PC-9 (cell line): Measurements from ENCODE around the gene CFAP99. TPM values are rescaled to one million over a fixed set of nuclear protein-coding genes. Genes with fewer than 3 reads are reported as not detected.
A peak's percentile ranks its signal among the peaks of the same experiment; 100 is the strongest.

ENCODE experiments used
- BruUV-seq: library from RNA; stranded (reverse); fragments of 400-500 nt; replicated peaks from 2 replicates; lab custom pipeline; 2021; lab: Mats Ljungman, UMichigan
- CTCF ChIA-PET: fragments of 300-600 bp; sonication (Branson Sonifier 250); formaldehyde crosslinking; loops from one replicate; lab custom pipeline; 2022; ENCODE audit warnings: antibody characterized with exemption; lab: Charles Lee
- POLR2A ChIA-PET: fragments of 300-600 bp; sonication (Branson Sonifier 250); formaldehyde crosslinking; loops from one replicate; lab custom pipeline; 2022; ENCODE audit warnings: antibody characterized with exemption; ENCODE audit not compliant: unreplicated experiment; lab: Charles Lee
- DNase-seq, 2 experiments: peaks; one replicate each; pipeline versions ENCODE4 v3.0.0 to v3.0.0-alpha.2; 2015 to 2022; ENCODE audit warnings: mixed read lengths in 1 of 2
- H2AFZ ChIP-seq: fragments of 200-600 bp; sonication (generic); 2 replicates; pipeline ENCODE4 v1.8.1; 2017; ENCODE audit warnings: antibody characterized with exemption
- H3F3A ChIP-seq: fragments of 200-600 bp; sonication (generic); 2 replicates; pipeline ENCODE4 v1.8.1; 2017; ENCODE audit warnings: antibody characterized with exemption, mild to moderate bottlenecking, low read depth; ENCODE audit not compliant: insufficient read depth
- H3K27ac ChIP-seq: fragments of 200-600 bp; sonication (generic); 2 replicates; pipeline ENCODE4 v1.6.1; 2016; ENCODE audit warnings: mixed run types
- H3K27me3 ChIP-seq: fragments of 200-600 bp; sonication (generic); 2 replicates; pipeline ENCODE4 v1.6.1; 2016; ENCODE audit warnings: low read depth, mixed run types; ENCODE audit not compliant: insufficient read depth
- H3K36me3 ChIP-seq: fragments of 200-600 bp; sonication (generic); 2 replicates; pipeline ENCODE4 v1.6.1; 2016; ENCODE audit warnings: low read depth, mixed run types
- H3K4me1 ChIP-seq: fragments of 200-600 bp; sonication (generic); replicated peaks from 2 replicates; pipeline ENCODE4 v1.6.1; 2016; ENCODE audit warnings: mixed run types; ENCODE audit not compliant: insufficient read depth
- H3K4me2 ChIP-seq: fragments of 200-600 bp; sonication (generic); 2 replicates; pipeline ENCODE4 v1.6.1; 2017; ENCODE audit warnings: mixed run types
- H3K4me3 ChIP-seq: fragments of 200-600 bp; sonication (generic); 2 replicates; pipeline ENCODE4 v1.6.1; 2016; ENCODE audit warnings: mixed run types
- H3K79me2 ChIP-seq: fragments of 200-600 bp; sonication (generic); 2 replicates; pipeline ENCODE4 v1.6.1; 2017; ENCODE audit warnings: low read depth, mixed run types
- H3K9me2 ChIP-seq: fragments of 200-600 bp; sonication (generic); 2 replicates; pipeline ENCODE4 v1.8.1; 2017; ENCODE audit warnings: mild to moderate bottlenecking; ENCODE audit not compliant: insufficient read depth
- H3K9me3 ChIP-seq: fragments of 200-600 bp; sonication (generic); 2 replicates; pipeline ENCODE4 v1.8.1; 2016; ENCODE audit warnings: low read depth; ENCODE audit not compliant: insufficient read depth
- H4K20me1 ChIP-seq: fragments of 200-600 bp; sonication (generic); 2 replicates; pipeline ENCODE4 v1.8.1; 2017; ENCODE audit not compliant: insufficient read depth
- EZH2 ChIP-seq: fragments of 200-600 bp; sonication (generic); IDR thresholded peaks from 2 replicates; pipeline ENCODE4 v1.8.0; 2017; ENCODE audit warnings: antibody characterized with exemption, low read depth
- intact Hi-C: fragments of 100-400 bp; cut with micrococcal nuclease; formaldehyde crosslinking; loops from one replicate; pipeline ENCODE4 v1.10.0; 2022; ENCODE audit not compliant: unreplicated experiment
- total RNA-seq: library from RNA; stranded (reverse); gene quantifications from 2 replicates; pipeline ENCODE4 v1.2.3, GENCODE V29; 2021
- TF ChIP-seq, protein P1 (sequence below): fragments of 200-600 bp; sonication (generic); conservative IDR thresholded peaks from 2 replicates; pipeline ENCODE4 v1.6.1; 2017; ENCODE audit warnings: mixed run types, antibody characterized with exemption, mild to moderate bottlenecking, moderate library complexity

The CFAP99 gene
- total RNA-seq, 1 experiment from 2014 or later, result 0.85 TPM

DNA sequence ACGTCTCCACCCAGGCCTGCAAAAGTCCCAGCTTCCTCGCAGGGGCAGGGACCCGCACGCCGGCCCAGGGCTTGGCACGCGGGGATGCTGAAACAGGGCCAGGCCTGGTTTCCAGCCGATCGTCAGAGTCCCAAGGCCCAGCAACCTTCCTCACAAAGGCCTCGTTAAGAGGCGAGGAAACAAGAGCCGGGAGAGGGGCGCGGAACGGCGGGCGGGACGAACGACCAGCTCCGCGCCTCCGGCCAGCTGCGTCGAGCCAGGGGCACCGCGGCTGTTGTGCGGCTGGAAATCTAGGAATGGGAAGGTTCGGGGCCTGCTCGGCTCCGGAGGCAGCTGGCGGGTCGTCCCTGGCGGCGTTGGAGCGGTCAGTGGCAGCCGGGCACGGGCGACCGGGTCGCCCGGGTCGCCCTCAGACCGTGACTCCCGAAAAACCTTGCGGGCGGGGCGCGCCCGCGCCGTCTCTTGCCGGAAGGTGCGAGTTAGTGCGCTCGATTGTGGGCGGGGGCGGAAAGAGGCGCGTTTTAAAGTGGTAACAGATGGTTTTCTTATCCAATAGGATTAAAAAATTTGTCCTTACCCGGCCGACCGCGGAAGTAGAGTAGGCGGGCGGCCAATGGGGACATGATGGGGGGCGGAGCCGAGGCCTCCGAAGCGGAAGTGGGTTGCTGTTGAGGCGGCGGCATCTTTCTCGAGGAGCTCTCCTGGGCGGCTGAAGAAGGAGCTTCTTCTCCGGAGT, 49.9 kb downstream of the CFAP99 start, which contains the start of gene RNF4:
Gene RNF4 (plus strand): TSS at position 651 of the 736 bp plus-strand sequence. CDS start 21,388 bp downstream, outside the sequence.
- peak within 1 kb of the TSS; percentile 97 for H3K4me2 ChIP-seq
- intact Hi-C loops, result loop anchor here (2.0 to 10.0 kb wide), 5 partner anchors 54 to 246 kb away; partner anchors contain the start of genes CFAP99, FAM193A, MXD4 and ZFYVE28
- peak within 1 kb of the TSS; percentile 94 for H3K4me3 ChIP-seq
- peaks cover 11% of the 10 kb centered on the region; the same call in 1 of the 2 replicates for H3K36me3 ChIP-seq
- H2AFZ ChIP-seq, result peak within 1 kb of the TSS; percentile 85
- POLR2A ChIA-PET, result interaction anchor here (0.5 to 0.7 kb wide), 4 partner anchors 24 to 347 kb away, joined by 3 to 6 read pairs (median 4); no protein-coding TSS in a partner anchor
- peaks cover 57% of the 10 kb centered on the region for H3K79me2 ChIP-seq
- no peaks in the 10 kb centered on the region for H3K27me3 ChIP-seq
- TF ChIP-seq, protein P1, sequence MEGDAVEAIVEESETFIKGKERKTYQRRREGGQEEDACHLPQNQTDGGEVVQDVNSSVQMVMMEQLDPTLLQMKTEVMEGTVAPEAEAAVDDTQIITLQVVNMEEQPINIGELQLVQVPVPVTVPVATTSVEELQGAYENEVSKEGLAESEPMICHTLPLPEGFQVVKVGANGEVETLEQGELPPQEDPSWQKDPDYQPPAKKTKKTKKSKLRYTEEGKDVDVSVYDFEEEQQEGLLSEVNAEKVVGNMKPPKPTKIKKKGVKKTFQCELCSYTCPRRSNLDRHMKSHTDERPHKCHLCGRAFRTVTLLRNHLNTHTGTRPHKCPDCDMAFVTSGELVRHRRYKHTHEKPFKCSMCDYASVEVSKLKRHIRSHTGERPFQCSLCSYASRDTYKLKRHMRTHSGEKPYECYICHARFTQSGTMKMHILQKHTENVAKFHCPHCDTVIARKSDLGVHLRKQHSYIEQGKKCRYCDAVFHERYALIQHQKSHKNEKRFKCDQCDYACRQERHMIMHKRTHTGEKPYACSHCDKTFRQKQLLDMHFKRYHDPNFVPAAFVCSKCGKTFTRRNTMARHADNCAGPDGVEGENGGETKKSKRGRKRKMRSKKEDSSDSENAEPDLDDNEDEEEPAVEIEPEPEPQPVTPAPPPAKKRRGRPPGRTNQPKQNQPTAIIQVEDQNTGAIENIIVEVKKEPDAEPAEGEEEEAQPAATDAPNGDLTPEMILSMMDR, result no peak
- no peak for TF ChIP-seq EZH2
- peak within 1 kb of the TSS; percentile 57 for H3K27ac ChIP-seq
- no peaks in the 10 kb centered on the region; the same call in none of the 2 replicates for H3F3A ChIP-seq
- BruUV-seq, result no TSS peak
- CTCF ChIA-PET, result interaction anchor here (0.6 kb wide), 1 partner anchor 585 kb away, joined by 10 read pairs; no protein-coding TSS in a partner anchor
- H3K4me1 ChIP-seq, result peaks cover 5% of the 10 kb centered on the region
- H3K9me3 ChIP-seq, result no peaks in the 10 kb centered on the region
- no peaks in the 10 kb centered on the region for H3K9me2 ChIP-seq
- peak; percentile 91 to 93 for DNase-seq
- H4K20me1 ChIP-seq, result peaks cover 38% of the 10 kb centered on the region

DNA sequence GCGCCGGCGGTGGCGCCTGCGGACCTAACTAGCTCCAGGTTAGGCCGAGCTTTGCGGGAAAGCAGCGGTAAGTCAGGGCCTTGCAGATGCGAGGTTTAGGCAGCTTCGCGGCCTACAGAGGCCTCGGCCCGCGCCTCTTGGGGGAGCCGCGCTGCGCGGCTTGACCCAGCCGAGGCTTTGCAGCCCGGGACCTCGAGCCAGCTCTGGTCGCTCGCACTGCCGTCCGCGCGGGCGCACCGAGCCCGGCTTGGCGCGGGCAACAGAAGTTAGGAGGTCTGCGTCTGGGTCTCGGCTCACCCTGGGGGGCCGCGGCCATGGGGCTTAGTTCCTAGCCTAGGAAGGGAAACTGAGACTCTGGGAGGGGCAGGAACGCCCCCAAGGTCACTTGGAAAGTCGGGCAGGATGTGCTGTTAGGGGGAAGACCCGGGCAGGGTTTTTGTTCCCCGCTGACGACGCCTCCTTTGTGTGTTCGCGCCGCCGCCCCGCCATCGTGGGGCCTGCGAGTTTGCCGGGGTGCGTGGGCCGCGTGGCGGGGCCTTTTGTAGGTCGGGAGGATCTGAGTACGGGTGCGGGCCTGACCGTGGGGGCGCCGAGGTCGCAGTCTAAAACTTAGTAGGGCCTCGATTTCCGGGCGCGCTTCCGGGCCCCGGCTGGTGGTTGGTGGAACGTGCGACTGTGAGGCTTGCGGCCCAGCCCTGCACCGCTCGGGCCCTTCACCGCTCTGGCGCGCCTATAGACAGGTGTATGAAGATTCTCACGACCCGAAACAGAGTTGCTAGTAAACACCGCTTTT, 50.6 kb downstream of the CFAP99 start:
- Histone ChIP-seq H3F3A (no peaks in the 10 kb centered on the region; the same call in none of the 2 replicates), H3K27ac (peak overlapping the region; percentile 57), H3K36me3 (peaks cover 11% of the 10 kb centered on the region; the same call in 1 of the 2 replicates), H3K9me2 (no peaks in the 10 kb centered on the region), H4K20me1 (peaks cover 43% of the 10 kb centered on the region), H3K27me3 (no peaks in the 10 kb centered on the region), H2AFZ (peak overlapping the region; percentile 78), H3K4me2 (peak overlapping the region; percentile 97), H3K79me2 (peaks cover 64% of the 10 kb centered on the region), H3K9me3 (no peaks in the 10 kb centered on the region), H3K4me3 (peak overlapping the region; percentile 94), H3K4me1 (peaks cover 5% of the 10 kb centered on the region)
- intact Hi-C loops, result loop anchor here (2.0 to 10.0 kb wide), 5 partner anchors 55 to 247 kb away; partner anchors contain the start of genes CFAP99, FAM193A, MXD4 and ZFYVE28
- ChIA-PET POLR2A (interaction anchor here (0.5 to 0.7 kb wide), 4 partner anchors 9 to 69 kb away, joined by 3 to 6 read pairs (median 4); no protein-coding TSS in a partner anchor), CTCF (interaction anchor here (0.6 kb wide), 2 partner anchors 586 to 1567 kb away, joined by 10 to 17 read pairs; no protein-coding TSS in a partner anchor)
- BruUV-seq, result no TSS peak
- TF ChIP-seq EZH2, result no peak
- TF ChIP-seq, protein P1, result no peak
- peak in 1 of 2 experiments; percentile 33 for DNase-seq

DNA sequence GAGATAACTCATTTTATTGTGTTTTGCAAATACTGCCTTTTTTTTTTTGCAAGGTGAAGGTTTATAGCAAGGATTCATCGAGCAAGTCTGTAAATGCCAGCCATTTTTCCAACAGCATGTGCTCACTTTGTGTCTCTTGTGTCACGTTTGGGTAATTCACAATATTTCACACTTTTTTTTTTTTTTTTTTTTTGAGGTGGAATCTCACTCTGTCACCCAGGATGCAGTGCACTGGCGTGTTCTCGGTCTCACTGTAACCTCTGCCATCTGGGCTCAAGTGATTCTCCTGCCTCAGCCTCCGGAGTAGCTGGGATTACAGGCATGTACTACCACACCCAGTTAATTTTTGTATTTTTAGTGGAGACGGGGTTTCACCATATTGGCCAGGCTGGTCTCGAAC, 52.0 kb downstream of the CFAP99 start:
- Histone ChIP-seq H4K20me1 (peaks cover 53% of the 10 kb centered on the region), H3K4me1 (peaks cover 5% of the 10 kb centered on the region), H3K9me2 (no peaks in the 10 kb centered on the region), H3K36me3 (peaks cover 11% of the 10 kb centered on the region; the same call in 1 of the 2 replicates), H3K4me3 (peak overlapping the region; percentile 94), H3K27me3 (no peaks in the 10 kb centered on the region), H3K79me2 (peaks cover 77% of the 10 kb centered on the region), H3F3A (no peaks in the 10 kb centered on the region; the same call in none of the 2 replicates), H3K9me3 (no peaks in the 10 kb centered on the region), H2AFZ (no peak overlapping the region), H3K27ac (no peak overlapping the region), H3K4me2 (peak overlapping the region; percentile 97)
- TF ChIP-seq, protein P1, result no peak
- TF ChIP-seq EZH2, result no peak
- intact Hi-C loops, result no loop called here
- POLR2A ChIA-PET, result no interaction called here
- DNase-seq, result no peak
- BruUV-seq, result no TSS peak
- CTCF ChIA-PET, result no interaction called here
